IPS-NIHi11 (cell line): ENCODE results near the gene FCHSD2.
"Not testable (repeated sequence)": the region's sequence is repeated elsewhere in the genome, so short reads cannot be mapped to it uniquely, and the experiment has no call there.

Source experiments
- DNase-seq: peaks from one replicate; pipeline ENCODE4 v3.0.0; 2012; ENCODE audit warnings: mixed read lengths, low spot score

Gene FCHSD2

DNA sequence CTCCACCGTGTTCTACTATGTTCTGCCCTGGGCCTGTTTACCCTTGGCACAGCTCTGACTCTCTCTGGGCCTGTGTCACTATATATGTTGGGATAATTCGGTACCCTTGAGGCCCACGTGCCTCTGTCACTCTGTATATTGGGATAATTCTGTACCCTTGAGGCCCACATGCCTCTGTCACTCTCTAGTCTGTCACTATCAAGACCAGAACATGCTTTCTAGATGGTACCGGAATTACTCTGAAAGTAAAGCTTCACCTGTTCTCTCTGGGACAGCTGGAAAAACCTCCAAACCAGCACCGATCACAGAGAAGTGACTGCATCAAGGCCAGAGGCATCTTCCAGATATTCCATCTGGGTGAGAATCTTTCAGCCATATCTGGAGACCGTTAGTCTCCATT, 9.3 kb upstream of the FCHSD2 start:
- no peak for DNase-seq

DNA sequence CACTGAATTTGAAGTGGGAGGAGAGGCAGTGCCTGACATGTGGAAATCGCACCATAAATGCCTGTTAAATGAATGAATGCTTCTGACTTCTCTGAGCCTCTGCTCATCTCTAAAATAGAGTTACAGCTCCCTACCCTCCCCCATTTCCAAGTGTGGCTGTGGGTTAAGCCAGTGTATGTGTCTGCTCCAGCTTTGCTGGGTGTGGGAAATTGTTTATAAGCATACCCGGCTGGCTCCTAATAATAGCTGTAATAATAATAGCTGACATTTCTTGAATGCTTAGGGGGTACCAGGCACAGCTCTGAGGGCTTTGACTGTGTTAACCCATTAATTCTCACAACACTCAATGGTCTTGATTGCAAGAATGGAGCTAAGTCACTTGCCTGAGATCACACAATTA, 7.0 kb upstream of the FCHSD2 start:
- DNase-seq: no peak

DNA sequence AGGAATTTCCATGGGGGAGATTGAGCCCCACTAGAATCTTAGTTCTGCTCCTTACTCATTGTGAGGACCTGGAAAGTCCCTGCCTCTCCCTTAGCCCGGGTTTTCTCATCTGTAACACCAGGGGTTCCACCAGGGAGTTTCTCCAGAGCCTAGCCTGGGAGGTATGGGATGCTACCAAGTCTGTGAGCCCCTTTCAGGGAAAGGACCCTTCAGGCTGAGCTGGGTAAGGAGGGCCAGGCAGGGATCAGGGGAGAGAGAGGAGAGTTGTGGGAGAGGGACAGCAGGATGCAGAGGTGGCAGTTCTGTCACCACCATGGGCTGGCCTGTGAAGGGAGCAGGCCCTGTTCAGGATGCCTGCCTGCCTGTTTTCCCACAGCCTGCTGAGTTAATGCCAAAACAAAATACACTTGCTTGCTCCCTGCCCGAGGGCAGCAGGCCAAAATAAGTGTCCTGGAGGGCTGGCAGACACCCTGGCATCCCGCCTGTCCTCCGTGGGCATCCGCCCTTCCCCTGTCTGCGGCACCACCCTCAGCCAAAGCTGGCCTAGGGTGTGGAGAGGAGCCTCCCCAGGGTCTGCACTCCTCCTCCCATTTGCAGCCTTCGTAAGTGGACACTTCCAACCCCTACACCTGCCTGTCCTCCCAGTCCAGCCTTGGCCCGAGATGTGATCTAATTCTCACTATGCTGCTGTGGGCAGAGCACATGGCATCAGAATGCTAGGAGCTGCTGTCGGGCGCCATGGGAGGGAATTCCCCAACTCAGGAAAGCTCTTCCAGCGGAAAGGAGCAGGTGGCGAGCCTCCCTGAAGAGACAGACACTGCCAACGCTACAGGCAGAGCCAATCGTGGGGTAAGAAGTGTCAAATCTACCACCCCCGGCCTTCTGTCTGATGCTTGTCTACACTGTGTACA, 5.9 kb upstream of the FCHSD2 start:
- DNase-seq: no peak

DNA sequence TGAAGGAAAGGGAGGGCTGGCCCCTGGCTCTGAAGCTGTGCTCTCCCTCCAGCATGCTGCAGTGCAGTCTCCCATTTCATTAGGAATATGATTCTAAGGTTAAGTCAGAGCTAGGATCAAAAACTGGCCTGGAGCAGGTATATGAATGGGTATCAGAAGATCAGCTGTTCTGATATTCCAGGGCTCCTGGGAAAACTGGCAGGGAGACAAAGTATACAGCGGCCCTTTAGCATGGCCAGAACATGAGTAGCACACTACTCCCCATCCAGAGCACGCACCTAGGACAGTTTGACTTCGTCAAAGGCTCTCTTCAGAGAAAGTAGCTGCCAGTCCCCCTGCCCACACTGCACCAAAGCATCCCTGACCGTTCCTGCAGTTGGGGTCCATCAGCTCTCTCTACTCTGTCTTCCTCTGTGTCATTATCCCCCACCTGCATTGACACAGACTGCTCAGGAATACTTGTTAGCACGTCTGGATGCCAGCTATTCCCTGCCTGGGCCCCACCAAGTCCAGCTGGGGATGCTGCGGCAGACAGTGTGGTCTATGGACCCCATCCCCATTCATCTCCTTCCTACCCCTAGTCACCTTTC, 4.0 kb upstream of the FCHSD2 start:
- no peak for DNase-seq

DNA sequence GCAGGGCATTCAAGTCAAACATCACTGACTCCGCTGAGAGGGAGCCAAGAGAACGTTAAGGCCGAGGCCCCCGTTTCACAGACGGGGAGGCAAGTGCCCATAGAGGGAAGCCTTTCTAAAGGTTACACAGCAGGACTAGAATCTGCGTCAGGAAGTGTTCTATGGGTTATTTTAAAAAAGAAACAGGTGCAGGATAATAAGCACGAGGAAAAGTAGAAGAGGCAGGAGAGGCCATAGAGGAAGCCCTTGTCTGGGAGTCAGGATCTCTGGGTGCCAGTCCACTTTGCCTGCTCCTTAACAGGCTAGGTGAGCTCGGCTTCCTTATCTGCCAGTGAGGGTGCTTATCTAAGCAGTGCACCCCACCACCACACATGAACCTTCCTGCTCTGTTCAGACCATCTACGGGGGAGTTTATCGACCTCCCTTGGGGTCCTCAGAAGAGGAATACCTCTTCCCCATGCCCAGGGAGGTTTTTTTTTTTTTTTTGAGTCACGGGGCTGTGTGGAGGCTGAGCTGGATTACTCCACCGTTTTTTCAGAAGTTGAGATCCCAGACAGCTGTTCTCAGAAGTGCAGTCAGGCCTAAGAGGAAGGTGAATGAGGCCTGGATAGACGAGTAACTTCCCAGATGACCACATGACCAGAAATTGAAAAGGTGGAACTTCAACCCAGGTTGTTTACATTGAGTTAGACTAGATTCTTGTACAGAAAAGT, 1.2 kb upstream of the FCHSD2 start:
- DNase-seq: no peak

DNA sequence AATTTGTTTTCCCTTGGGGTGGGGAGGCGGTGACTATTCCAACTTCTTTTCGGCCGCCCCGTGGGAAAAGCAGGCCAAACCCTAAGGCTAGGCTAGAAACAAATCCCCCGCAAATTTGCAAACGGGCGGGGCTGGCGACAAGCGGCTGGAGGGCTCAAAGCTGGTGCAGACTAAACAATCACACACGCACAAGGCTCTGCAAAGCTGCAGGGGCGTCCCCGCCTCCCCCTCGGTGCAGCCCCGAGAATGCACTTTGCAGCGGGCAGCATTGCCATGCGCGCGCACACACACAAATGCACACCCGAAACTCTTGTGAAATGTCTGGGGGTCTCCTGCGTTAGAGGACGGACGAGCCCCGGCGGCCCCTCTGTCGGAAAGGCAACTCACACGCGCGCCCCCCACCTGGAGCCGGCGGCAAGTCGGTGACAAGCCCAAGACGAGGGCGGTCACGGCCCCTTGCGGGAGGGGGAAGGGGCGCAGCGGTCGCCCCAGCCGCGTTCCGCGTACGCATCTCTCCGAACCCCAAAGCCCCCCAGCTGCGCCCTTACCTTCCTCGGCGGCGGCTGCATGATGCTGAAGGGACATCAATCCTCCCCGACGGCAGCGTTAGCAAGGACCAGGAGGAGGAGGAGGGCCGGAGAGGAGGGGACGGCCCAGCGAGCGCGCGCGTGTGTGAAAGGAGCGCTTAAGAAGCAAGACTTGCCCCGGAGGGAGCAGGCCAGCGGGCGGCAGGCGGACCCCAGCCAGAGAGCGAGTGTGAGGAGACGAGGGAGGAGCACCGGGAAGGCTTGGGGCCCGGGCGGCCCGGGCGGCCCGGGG, 600 bp downstream of the FCHSD2 start:
- DNase-seq: peak; percentile 63

DNA sequence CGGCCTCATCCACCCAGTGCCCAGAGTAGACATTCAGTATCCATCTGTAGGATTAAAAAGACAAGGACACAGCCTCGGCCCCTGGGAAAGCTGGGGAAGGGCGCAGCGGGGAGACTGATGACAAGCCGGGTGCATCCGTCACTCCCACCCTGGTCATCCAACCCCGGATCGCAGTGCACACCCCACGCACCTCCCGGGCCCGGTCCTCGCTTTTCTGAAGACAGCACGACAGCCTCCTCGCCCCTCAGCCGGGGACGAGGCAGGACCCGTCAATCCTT, 1.1 kb downstream of the FCHSD2 start:
- DNase-seq: no peak

DNA sequence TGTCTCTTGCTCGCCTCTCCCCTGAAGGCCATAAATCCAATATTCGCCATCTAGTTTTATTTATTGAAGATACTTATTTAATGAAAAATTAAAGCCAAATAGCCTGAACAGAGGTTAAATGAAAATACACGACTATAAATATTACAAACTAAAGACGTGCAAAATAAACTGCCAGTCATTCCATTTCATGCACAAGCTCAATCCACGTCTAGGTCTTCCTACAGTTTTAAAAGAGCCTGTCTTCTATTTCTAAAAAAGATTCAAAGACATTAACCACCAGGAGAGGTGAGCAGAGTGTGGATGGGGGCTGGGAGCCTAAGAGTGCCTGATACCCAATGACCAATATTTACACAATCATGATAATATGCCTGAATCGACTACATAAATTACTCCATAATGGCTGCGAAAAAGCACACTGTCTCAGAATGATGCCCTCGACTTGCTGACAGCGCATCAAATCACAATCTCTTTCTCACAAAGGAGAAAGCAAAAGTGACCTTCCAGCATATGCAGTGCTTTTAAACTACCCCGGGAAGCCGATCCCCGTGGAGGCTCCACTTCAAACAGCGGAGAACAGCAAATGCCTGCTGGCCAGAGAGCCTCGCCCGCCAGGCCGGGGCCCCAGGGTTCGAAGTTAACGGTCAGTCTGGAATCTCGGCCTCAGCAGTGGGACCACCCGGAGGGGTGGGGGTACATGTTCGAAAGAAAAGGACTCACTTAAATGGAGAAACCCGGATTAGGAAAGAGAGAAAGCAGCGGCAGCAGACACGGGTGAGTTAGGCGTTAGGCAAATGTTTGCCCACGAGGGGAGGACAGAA, 1.7 kb downstream of the FCHSD2 start:
- peak; percentile 42 for DNase-seq

DNA sequence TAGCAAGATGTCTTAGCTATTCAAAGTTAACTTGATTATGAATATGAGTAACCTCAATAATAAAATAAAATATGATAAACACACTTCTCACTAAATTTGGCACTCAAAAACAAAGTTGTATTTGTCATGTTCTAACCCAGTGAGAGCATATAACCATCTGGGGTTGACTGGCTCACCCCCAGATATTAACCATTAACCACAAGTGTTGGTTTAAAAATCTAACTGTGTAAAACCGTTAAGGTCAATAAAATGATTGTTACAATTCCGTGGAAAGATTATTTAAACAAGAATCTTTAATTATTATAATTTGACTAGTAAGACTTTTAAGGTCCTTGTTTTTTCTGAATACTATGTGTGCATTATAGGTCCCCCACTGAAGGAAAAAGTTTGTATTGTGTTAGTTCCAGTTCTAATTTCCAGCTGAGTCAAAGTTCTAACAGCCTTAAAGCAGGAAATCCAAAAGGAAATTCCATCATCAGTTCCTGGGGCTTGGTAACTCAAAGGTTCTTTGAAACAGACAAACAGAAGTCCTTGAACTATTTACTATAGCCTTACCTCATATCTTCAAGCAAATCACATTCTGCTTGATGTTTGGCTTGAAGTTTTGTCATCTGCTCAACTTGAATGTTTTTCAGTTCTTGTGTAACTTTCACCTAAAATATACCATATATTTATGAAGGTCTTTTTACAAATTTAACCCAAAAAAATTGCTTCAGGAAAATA, 2.5 kb downstream of the FCHSD2 start:
- no peak for DNase-seq

DNA sequence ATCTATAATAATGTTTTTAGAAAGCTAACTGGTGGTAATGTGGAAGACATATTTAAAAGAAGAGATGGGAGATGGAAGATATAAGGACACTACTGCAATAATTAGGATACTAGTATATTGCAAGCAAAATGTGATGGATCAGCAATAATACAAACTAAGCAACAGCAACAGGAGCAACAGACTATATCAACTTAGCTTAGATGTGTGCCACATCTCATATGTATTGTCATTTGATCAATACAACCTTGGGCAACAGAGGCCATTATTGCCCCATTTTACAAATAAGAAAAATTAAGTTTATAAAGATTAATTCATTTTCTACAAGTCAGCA, 4.2 kb downstream of the FCHSD2 start:
- DNase-seq: no peak

DNA sequence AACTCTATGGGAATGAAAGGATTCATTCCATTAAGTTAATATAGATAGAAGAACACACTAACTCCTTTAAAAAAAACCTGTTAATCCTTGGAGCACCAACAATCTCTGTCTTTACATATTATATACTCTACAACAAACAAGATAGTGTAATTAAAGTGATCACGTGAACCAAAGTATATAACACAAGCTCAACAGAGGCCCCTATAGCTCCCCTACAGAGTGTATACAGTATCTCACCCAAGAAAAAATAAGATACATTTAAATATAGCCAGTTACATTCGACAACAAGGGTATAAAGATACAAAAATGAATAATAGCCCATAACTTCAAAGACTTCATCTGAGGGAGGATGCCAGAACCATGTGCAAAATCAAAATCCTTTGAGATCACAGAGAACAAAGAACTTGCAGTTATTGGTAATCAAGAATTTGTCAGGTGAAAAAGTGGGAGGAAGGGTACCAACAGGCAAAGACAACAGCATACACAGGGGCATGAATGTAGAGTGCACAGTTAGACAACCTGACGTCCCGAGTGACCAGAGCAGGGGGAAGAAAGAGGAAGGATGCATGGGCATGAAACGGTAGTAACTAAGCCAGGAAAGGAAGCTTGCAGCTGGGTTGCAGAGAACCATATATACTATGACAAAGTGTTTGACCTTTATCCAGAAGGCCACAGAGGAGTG, 4.7 kb downstream of the FCHSD2 start:
- DNase-seq: no peak

DNA sequence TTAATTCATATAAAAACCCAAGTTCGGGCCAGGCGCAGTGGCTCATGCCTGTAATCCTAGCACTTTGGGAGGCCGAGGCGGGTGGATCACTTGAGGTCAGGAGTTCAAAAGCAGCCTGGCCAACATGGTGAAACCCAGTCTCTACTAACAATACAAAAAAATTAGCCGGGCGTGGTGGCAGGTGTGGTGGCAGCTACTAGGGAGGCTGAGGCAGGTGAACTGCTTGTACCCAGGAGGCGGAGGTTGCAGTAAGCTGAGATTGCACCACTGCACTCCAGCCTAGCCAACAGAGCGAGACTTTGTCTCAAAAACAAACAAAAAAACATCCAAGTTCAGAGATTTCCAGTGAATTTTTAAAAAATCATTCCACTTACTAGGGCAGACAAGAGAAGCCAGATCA, 5.4 kb downstream of the FCHSD2 start:
- DNase-seq: not testable (repeated sequence)

DNA sequence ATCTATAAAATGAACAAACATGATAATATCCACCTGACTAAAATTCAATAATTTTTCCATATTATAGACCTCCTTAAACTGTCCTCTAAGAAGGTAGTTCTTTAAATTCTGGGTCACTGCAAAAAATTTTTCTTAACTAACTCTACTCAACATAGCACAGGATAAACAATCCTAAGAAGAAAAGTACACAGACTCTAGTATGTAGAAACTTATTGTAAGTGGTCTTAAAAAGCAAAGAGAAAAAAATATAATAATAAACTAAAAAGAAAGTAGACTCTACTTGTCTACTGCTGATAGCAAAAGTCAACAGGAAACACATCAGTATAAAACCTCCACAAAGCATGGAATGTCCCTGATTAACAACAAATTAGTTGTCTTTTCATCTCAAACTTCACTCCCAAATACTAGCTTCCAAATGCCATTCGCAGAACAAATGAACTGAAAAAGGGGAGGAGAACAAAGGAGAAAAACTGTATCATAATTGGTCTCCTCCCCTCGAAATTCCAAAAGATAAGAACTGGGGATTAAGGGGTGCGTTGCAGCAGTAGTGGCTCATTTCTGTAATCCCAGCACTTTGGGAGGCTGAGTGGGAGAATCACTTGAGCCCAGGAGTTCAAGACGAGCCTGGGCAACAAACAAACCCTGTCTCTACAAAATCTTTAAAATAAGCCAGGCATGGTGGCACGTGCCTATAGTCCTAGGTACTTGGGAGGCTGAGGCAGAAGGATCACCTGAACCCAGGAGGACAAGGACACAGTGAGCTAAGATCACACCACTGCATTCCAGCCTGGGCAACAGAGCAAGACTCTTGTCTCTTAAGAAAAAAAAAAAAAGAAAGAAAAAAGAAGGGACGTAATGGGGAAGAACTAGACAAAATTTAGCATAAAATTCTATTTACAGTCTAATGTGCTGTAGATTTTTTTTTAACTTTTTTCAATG, 6.5 kb downstream of the FCHSD2 start:
- no peak for DNase-seq

DNA sequence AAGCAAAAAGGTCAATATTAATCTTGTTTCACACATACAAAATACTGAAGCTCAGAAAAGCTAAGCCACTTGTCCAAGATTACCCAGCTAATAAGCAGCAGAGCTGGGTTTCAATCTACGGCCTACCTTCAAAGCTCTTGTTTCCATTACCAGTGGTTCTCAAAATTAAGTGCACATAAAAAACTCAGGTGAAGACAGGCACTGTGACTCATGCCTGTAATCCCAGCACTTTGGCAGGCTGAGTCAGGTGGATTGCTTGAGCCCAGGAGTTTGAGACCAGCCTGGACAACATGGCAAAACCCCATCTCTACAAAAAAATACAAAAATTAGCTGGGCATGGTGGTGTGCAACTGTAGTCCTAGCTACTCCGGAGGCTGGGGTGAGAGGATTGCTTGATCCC, 9.8 kb downstream of the FCHSD2 start:
- not testable (repeated sequence) for DNase-seq

DNA sequence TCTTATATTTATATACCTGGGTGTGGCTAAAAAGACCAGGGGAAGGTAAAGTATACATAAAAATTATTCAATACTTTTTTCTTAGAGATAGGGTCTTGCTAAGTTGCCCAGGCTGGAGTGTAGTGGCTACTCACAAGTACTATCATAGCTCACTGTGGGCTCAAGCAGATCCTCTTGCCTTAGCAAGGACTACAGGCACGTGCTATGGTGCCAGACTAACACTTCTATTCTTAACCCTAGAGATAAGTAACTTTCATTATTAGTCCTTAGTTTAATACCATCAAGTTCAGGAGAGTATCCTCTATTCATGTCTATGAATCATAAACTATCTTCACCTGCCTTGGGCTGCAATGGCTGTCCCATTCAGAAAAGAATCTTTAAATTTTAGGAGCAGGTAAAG, 11.9 kb downstream of the FCHSD2 start:
- DNase-seq: no peak

DNA sequence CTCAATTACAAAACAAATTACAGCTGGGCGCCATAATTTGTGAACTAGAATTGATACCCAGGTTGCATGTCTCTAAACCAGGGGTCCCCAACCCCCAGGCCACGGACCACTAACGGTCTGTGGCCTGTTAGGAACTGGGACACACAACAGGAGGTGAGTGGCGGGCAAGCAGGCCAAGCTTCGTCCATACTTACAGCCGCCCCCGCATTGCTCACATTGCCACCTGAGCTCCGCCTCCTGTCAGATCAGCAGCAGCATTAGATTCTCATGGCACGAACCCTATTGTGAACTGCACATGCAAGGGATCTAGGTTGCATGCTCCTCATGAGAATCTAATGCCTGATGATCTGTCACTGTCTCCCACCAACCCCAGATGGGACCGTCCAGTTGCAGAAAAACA, 12.9 kb downstream of the FCHSD2 start:
- no peak for DNase-seq

DNA sequence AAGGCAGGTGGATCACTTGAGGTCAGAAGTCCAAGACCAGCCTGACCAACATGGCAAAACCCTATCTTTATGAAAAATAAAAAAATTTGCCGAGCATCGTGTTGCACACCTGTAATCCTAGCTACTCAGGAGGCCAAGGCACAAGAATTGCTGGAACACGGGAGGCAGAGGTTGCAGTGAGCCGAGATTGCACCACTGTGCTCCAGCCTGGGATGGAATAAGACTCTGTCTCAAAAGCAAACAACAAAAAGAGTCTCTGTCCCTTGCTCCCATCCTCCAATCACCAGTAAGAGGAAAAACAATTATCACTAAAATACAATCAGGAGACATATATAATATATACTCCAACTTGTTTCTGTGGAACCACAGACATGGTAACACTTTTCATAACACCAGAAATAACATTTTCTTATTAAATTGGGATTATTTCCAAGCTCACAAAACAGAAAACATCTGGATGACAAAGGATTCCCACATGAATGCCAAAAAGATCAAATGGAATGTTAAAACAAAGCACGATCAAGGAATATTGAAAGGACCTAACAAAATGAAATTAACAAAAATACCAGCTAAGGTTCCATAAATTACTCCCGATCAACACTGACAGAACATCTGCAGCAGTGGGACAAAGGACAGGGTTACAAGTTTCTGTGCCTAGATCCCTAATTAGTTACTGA, 15.2 kb downstream of the FCHSD2 start:
- no peak for DNase-seq

DNA sequence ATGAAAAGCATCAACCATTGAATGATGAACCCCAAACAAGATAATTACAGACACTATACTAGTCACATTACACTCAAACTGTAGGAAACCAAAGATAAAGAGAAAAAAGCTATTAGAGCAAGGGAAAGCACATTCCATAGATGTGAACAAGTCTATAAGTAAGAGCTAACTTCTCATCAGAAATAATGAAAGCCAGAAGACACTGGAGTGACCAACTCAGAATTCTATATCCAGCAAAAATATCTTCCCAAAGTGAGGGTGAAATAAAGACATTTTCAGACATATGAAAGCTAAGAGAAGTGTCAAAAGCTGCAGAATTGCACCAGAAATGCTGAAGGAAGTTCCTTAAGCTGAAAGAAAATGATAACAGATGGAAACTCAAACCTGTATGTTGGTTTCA, 17.3 kb downstream of the FCHSD2 start:
- DNase-seq: no peak

DNA sequence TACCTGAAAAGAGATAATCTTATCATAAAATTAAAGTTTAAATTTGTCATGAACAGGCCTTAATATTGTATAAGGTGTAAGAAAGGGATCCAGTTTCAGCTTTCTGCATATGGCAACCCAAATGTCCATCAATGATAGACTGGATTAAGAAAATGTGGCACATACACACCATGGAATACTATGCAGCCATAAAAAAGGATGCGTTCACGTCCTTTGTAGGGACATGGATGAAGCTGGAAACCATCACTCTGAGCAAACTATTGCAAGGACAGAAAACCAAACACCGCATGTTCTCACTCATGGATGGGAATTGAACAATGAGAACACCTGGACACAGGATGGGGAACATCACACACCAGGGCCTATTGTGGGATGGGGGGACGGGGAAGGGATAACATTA, 18.2 kb downstream of the FCHSD2 start:
- DNase-seq: not testable (repeated sequence)
